PC-9 (cell line): Measurements from ENCODE around the gene OR8U1.
"Not testable (repeated sequence)": the region's sequence is repeated elsewhere in the genome, so short reads cannot be mapped to it uniquely, and the experiment has no call there.

Experiments
- CTCF ChIP-seq: fragments of 200-600 bp; sonication (generic); conservative IDR thresholded peaks from 2 replicates; pipeline ENCODE4 v1.6.1; 2017; ENCODE audit warnings: mixed run types, antibody characterized with exemption, mild to moderate bottlenecking, moderate library complexity
- EZH2 ChIP-seq: fragments of 200-600 bp; sonication (generic); IDR thresholded peaks from 2 replicates; pipeline ENCODE4 v1.8.0; 2017; ENCODE audit warnings: antibody characterized with exemption, low read depth

GRCh38 chr11:56401858-56402461 is 26.5 kb downstream of the OR8U1 start:
- not testable (repeated sequence) for TF ChIP-seq CTCF, EZH2
